ENCODE data around the gene MGP.

Gene MGP

DNA sequence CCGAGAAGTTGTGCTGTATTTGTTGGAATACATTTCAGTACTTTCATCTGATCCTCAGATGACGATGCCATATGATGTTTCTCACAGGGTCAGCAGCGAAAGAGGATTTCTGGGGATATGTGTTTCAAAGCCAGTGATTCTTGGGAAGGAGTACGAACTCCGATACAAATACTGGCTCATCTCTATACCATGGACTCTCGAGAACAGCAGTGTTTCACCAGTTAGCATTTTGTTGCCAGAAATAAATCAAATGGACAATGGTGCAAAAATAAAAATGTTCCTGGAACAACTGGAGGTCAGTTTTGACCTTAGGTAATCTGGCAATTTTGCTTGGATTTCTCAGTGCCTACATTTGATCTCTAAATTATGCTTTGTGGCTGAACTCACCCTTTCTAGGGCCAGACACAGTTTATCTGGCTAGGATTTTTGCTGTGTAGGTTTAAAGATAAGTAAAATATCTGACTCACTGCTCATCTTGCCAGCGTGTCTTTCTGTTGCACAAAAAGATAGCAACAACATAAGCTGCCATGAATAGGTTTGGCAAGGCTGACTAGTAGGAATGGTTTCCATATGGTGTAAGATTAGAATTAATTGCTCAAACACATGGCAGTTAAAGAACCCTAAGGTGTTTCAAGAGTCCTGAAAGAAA, 11.0 kb upstream of the MGP start:
- no peak overlapping the region for H3K4me3 ChIP-seq (ENCODE audit: control insufficient read depth, low read depth, low read length)
- peak; percentile 29 for DNase-seq (ENCODE audit: low read depth)
- TF ChIP-seq, protein P1, sequence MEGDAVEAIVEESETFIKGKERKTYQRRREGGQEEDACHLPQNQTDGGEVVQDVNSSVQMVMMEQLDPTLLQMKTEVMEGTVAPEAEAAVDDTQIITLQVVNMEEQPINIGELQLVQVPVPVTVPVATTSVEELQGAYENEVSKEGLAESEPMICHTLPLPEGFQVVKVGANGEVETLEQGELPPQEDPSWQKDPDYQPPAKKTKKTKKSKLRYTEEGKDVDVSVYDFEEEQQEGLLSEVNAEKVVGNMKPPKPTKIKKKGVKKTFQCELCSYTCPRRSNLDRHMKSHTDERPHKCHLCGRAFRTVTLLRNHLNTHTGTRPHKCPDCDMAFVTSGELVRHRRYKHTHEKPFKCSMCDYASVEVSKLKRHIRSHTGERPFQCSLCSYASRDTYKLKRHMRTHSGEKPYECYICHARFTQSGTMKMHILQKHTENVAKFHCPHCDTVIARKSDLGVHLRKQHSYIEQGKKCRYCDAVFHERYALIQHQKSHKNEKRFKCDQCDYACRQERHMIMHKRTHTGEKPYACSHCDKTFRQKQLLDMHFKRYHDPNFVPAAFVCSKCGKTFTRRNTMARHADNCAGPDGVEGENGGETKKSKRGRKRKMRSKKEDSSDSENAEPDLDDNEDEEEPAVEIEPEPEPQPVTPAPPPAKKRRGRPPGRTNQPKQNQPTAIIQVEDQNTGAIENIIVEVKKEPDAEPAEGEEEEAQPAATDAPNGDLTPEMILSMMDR (IDR thresholded peaks at IDR 0.05; ENCODE audit: control insufficient read depth, insufficient read depth, low read depth, low read length, missing control alignments): no peak

- H3K4me3 ChIP-seq (ENCODE audit: control insufficient read depth, low read depth, low read length): no peak overlapping the region
- TF ChIP-seq, protein P1 (IDR thresholded peaks at IDR 0.05; ENCODE audit: control insufficient read depth, insufficient read depth, low read depth, low read length, missing control alignments): no peak
- DNase-seq (ENCODE audit: low read depth): no peak
Measured at GRCh38 chr12:14893506-14894250, 8.0 kb upstream of the MGP start.

- no peak for DNase-seq (ENCODE audit: low read depth)
- TF ChIP-seq, protein P1 (IDR thresholded peaks at IDR 0.05; ENCODE audit: control insufficient read depth, insufficient read depth, low read depth, low read length, missing control alignments): peak; percentile 29
Measured at GRCh38 chr12:14892726-14893505, 7.3 kb upstream of the MGP start.

DNA sequence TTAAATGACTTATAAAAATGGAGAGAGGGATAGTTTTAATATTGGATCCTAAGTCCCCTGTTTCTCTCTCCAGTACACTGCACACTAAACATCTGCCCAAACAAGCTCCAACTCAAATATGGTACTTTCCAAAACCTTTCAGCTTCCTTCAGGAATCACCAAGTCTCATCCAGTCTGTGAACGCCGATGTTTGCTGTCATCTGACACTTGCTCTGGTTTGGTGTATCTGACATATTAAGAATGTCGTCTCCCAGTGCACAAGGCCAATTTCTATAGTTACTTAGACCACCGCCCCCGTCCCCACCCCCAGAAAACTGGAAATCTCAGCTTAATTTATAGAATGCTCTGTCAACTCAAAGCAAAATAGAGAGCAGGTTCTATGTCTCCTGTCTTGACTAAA, 5.0 kb upstream of the MGP start:
- TF ChIP-seq, protein P1 (IDR thresholded peaks at IDR 0.05; ENCODE audit: control insufficient read depth, insufficient read depth, low read depth, low read length, missing control alignments): no peak
- DNase-seq (ENCODE audit: low read depth): no peak
- H3K4me3 ChIP-seq (ENCODE audit: control insufficient read depth, low read depth, low read length): no peak overlapping the region

More at GRCh38 chr12:14892726-14893505, 7.3 kb upstream of the MGP start:
- no peak overlapping the region for H3K4me3 ChIP-seq (ENCODE audit: control insufficient read depth, low read depth, low read length)

DNA sequence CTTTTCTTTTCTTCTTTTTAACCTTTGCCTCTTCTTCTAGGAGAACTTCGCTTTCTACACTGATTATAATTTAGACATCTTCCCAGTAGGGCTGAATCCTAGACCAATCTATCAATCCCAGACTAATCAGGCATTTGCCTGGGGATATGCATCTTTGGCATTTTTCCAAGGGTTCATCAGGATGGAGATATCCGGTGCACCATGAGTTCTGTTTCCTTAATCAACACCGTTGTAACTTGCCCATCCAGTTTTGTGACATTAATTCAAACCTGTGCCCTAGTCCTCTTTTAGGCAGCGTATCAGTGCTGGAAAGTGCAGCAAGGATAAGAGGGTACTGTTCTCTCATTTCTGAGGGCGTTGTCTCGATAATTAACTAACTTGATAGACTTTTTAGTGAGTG, 617 bp upstream of the MGP start:
- H3K4me3 ChIP-seq (ENCODE audit: control insufficient read depth, low read depth, low read length): no peak overlapping the region
- TF ChIP-seq, protein P1 (IDR thresholded peaks at IDR 0.05; ENCODE audit: control insufficient read depth, insufficient read depth, low read depth, low read length, missing control alignments): no peak
- no peak for DNase-seq (ENCODE audit: low read depth)

GRCh38 chr12:14884458-14884878, 1.2 kb downstream of the MGP start:
- DNase-seq (ENCODE audit: low read depth): peak; percentile 25
- TF ChIP-seq, protein P1 (IDR thresholded peaks at IDR 0.05; ENCODE audit: control insufficient read depth, insufficient read depth, low read depth, low read length, missing control alignments): no peak
- H3K4me3 ChIP-seq (ENCODE audit: control insufficient read depth, low read depth, low read length): no peak overlapping the region

Data from AG09309 (cell line).